Mammary epithelial cell (primary cell): ENCODE measurements around the gene DCC.

Experiments
- CTCF ChIP-seq, 2 donors: IDR thresholded peaks in 1 of 2; conservative IDR thresholded peaks in 1 of 2; 2 replicates each; pipeline ENCODE4 v1.5.1; 2011 to 2012; ENCODE audit warnings: inconsistent platforms in 2 of 2, low read length in 2 of 2, mild to moderate bottlenecking in 2 of 2, control low read depth in 1 of 2, low read depth in 1 of 2; ENCODE audit not compliant: insufficient read depth in 1 of 2; ENCODE audit errors: extremely low read depth in 1 of 2
- EZH2 ChIP-seq: IDR thresholded peaks from 2 replicates; pipeline ENCODE4 v1.6.1; 2012; ENCODE audit warnings: low read length, inconsistent platforms, borderline replicate concordance

- TF ChIP-seq EZH2: no peak
- no peak for TF ChIP-seq CTCF (conservative IDR thresholded peaks at IDR 0.05 in 1 of 2, IDR thresholded peaks at IDR 0.05 in 1 of 2; ENCODE audit: extremely low read depth in 1 of 2, insufficient read depth in 1 of 2, low read depth in 1 of 2, low read length in 2 of 2)
These were observed 1103.8 kb downstream of the DCC start for GRCh38 chr18:53443831-53444230.
